ENCODE measurements around the gene DCAF15. TPM values are rescaled to one million over a fixed set of nuclear protein-coding genes. Genes with fewer than 3 reads are reported as not detected.

The DCAF15 gene
- polyA plus RNA-seq, 1 of the 3 experiments (the other 2 are of a cell fraction) = 55.6 TPM

Other genes with a start within 250 kb of the DCAF15 start
- 49.6 and 56.8 TPM in 2 replicates for gene MRI1, start 188.0 kb upstream of the DCAF15 start, polyA plus RNA-seq (2012; rRNA removed)
- gene C19orf53, start 178.1 kb upstream of the DCAF15 start, polyA plus RNA-seq (2012; rRNA removed) = 470 and 554 TPM in 2 replicates
- 3.5 and 4.7 TPM in 2 replicates for gene ZSWIM4, start 157.1 kb upstream of the DCAF15 start, polyA plus RNA-seq (2012; rRNA removed)
- 0.53 and 0.57 TPM in 2 replicates for gene NANOS3, start 75.4 kb upstream of the DCAF15 start, polyA plus RNA-seq (2012; rRNA removed)
- 1.5 and 1.8 TPM in 2 replicates for gene BRME1, start 46.4 kb upstream of the DCAF15 start, polyA plus RNA-seq (2012; rRNA removed)
- gene CC2D1A, start 46.3 kb upstream of the DCAF15 start, polyA plus RNA-seq (2012; rRNA removed) = 18.7 and 24.2 TPM in 2 replicates
- 4.2 and 7.5 TPM in 2 replicates for gene PODNL1, start 14.1 kb upstream of the DCAF15 start, polyA plus RNA-seq (2012; rRNA removed)
- gene RFX1, start 53.8 kb downstream of the DCAF15 start, polyA plus RNA-seq (2012; rRNA removed) = 0.54 and 1.5 TPM in 2 replicates
- gene RLN3, start 75.6 kb downstream of the DCAF15 start, polyA plus RNA-seq (2012; rRNA removed) = not detected in 2 replicates
- 9.3 TPM in 2 replicates for gene IL27RA, start 79.3 kb downstream of the DCAF15 start, polyA plus RNA-seq (2012; rRNA removed)
- 5.2 and 5.5 TPM in 2 replicates for gene PALM3, start 109.6 kb downstream of the DCAF15 start, polyA plus RNA-seq (2012; rRNA removed)
- gene MISP3, start 120.3 kb downstream of the DCAF15 start, polyA plus RNA-seq (2012; rRNA removed) = 1.6 and 2.6 TPM in 2 replicates
- not detected in 2 replicates for gene C19orf67, start 133.3 kb downstream of the DCAF15 start, polyA plus RNA-seq (2012; rRNA removed)
- 11.7 and 19.0 TPM in 2 replicates for gene SAMD1, start 138.2 kb downstream of the DCAF15 start, polyA plus RNA-seq (2012; rRNA removed)
- gene PRKACA, start 165.3 kb downstream of the DCAF15 start, polyA plus RNA-seq (2012; rRNA removed) = 17.2 and 48.4 TPM in 2 replicates
- gene ASF1B, start 184.1 kb downstream of the DCAF15 start, polyA plus RNA-seq (2012; rRNA removed) = 17.8 and 19.0 TPM in 2 replicates

Data from SK-N-SH (cell line).